Peyer's patch (tissue), 4 donors: ENCODE measurements around the gene MAML2. TPM values are rescaled to one million over a fixed set of nuclear protein-coding genes. Genes with fewer than 3 reads are reported as not detected.
"Not testable (repeated sequence)": the region's sequence is repeated elsewhere in the genome, so short reads cannot be mapped to it uniquely, and the experiment has no call there.

Experiments
- DNase-seq, 3 donors: peaks; one replicate each; pipeline ENCODE4 v3.0.0-alpha.2; 2017 to 2019
- H3K27ac ChIP-seq, 4 donors: fragments of 200-600 bp; sonication (generic); one replicate each; pipeline ENCODE4 v1.5.1; 2016 to 2019
- H3K27me3 ChIP-seq, 2 donors: fragments of 200-600 bp; sonication (generic); one replicate each; pipeline ENCODE4 v1.5.1; 2019
- H3K36me3 ChIP-seq, 3 donors: fragments of 200-600 bp; sonication (generic); one replicate each; pipeline ENCODE4 v1.5.1; 2016 to 2019
- H3K4me1 ChIP-seq, 4 donors: fragments of 200-600 bp; sonication (generic); one replicate each; pipeline ENCODE4 v1.5.1; 2016 to 2019
- H3K4me3 ChIP-seq, 4 donors: fragments of 200-600 bp; sonication (generic); 1 replicate in 3 of 4; 2 replicates in 1 of 4; pipeline ENCODE4 v1.5.1; 2016 to 2019; ENCODE audit warnings: mild to moderate bottlenecking in 1 of 4
- H3K9me3 ChIP-seq, 4 donors: fragments of 200-600 bp; sonication (generic); one replicate each; pipeline ENCODE4 v1.5.1; 2016 to 2019; ENCODE audit warnings: mild to moderate bottlenecking in 1 of 4
- CTCF ChIP-seq, 6 experiments: fragments of 450-650 bp in 4 of 6; fragments of 200-600 bp in 2 of 6; sonication (generic) in 1 of 6; IDR thresholded peaks; one replicate each; pipeline ENCODE4 v1.5.1; 2017 to 2019; ENCODE audit warnings: antibody characterized with exemption in 6 of 6, mild to moderate bottlenecking in 3 of 6, moderate library complexity in 1 of 6
- POLR2A ChIP-seq, 2 donors: fragments of 450-650 bp; IDR thresholded peaks; one replicate each; pipeline ENCODE4 v1.5.1; 2017; ENCODE audit warnings: antibody characterized with exemption in 2 of 2, mild to moderate bottlenecking in 2 of 2, moderate library complexity in 2 of 2
- total RNA-seq, 4 donors: library from RNA; depleted of rRNA; stranded (reverse); fragments of >200 nt; gene quantifications; one replicate each; pipeline ENCODE4 v1.1.0, GENCODE V29; 2016

The MAML2 gene
- total RNA-seq, 4 donors from 2014 or later: 8.4 to 60.2 (median 22.7) TPM

- Histone ChIP-seq H3K36me3 (no peaks in the 10 kb centered on the region), H3K9me3 (no peaks in the 10 kb centered on the region), H3K4me1 (peaks cover 0 to 7% (median 0%) of the 10 kb centered on the region in 4 donors), H3K27me3 (no peaks in the 10 kb centered on the region), H3K27ac (no peak overlapping the region), H3K4me3 (no peak overlapping the region)
- no peak for TF ChIP-seq POLR2A (IDR thresholded peaks at IDR 0.05)
- TF ChIP-seq CTCF (IDR thresholded peaks at IDR 0.05): no peak
- DNase-seq: no peak
These were observed 55.1 kb downstream of the MAML2 start for GRCh38 chr11:96287822-96288439.

- not testable (repeated sequence) for H3K27ac ChIP-seq, DNase-seq, H3K9me3 ChIP-seq, H3K36me3 ChIP-seq, H3K27me3 ChIP-seq, H3K4me1 ChIP-seq, H3K4me3 ChIP-seq
These were observed 57.0 kb downstream of the MAML2 start for GRCh38 chr11:96285985-96286384.

- DNase-seq: no peak
- Histone ChIP-seq H3K27me3 (no peaks in the 10 kb centered on the region), H3K36me3 (no peaks in the 10 kb centered on the region), H3K27ac (no peak overlapping the region), H3K4me3 (no peak overlapping the region), H3K4me1 (peaks cover 0 to 3% (median 0%) of the 10 kb centered on the region in 4 donors), H3K9me3 (no peaks in the 10 kb centered on the region)
- TF ChIP-seq CTCF (IDR thresholded peaks at IDR 0.05): no peak
- no peak for TF ChIP-seq POLR2A (IDR thresholded peaks at IDR 0.05)
These were observed 58.1 kb downstream of the MAML2 start for GRCh38 chr11:96284917-96285316.

- Histone ChIP-seq H3K4me3 (no peak overlapping the region), H3K27ac (no peak overlapping the region), H3K27me3 (no peaks in the 10 kb centered on the region), H3K36me3 (no peaks in the 10 kb centered on the region), H3K4me1 (peaks cover 0 to 8% (median 0%) of the 10 kb centered on the region in 4 donors), H3K9me3 (no peaks in the 10 kb centered on the region)
- DNase-seq: no peak
- TF ChIP-seq CTCF (IDR thresholded peaks at IDR 0.05) (no peak), POLR2A (IDR thresholded peaks at IDR 0.05) (no peak)
These were observed 58.6 kb downstream of the MAML2 start for GRCh38 chr11:96284401-96284800.

GRCh38 chr11:96282625-96283220 lies 60.3 kb downstream of the MAML2 start:
- TF ChIP-seq POLR2A (IDR thresholded peaks at IDR 0.05): no peak
- no peak for TF ChIP-seq CTCF (IDR thresholded peaks at IDR 0.05)
- H3K9me3 ChIP-seq: no peaks in the 10 kb centered on the region
- peaks cover 0 to 16% (median 0%) of the 10 kb centered on the region in 4 donors for H3K4me1 ChIP-seq
- DNase-seq: no peak
- no peak overlapping the region for H3K27ac ChIP-seq
- no peaks in the 10 kb centered on the region for H3K36me3 ChIP-seq
- H3K4me3 ChIP-seq: no peak overlapping the region
- no peaks in the 10 kb centered on the region for H3K27me3 ChIP-seq

GRCh38 chr11:96280444-96280843 lies 62.6 kb downstream of the MAML2 start:
- H3K27ac ChIP-seq: no peak overlapping the region
- no peak for TF ChIP-seq POLR2A (IDR thresholded peaks at IDR 0.05)
- no peak for TF ChIP-seq CTCF (IDR thresholded peaks at IDR 0.05)
- H3K27me3 ChIP-seq: no peaks in the 10 kb centered on the region
- no peak for DNase-seq
- no peak overlapping the region for H3K4me3 ChIP-seq
- H3K36me3 ChIP-seq: no peaks in the 10 kb centered on the region
- peaks cover 0 to 25% (median 0%) of the 10 kb centered on the region in 4 donors for H3K4me1 ChIP-seq
- H3K9me3 ChIP-seq: no peaks in the 10 kb centered on the region
